WTC11 (cell line): Measurements from ENCODE around the gene STIP1. TPM values are rescaled to one million over a fixed set of nuclear protein-coding genes. Genes with fewer than 3 reads are reported as not detected.

Experiments used
- ATAC-seq: fragments of 200-7000 bp; cut with Tn5 transposase; 2 replicates; pipeline ENCODE4 v1.10.0; 2021; ENCODE audit warnings: mild to moderate bottlenecking, moderate library complexity
- CTCF ChIA-PET: fragments of 300-600 bp; sonication (Branson Sonifier 250); formaldehyde crosslinking; loops from one replicate; lab custom pipeline; 2021; ENCODE audit warnings: antibody characterized with exemption; lab: Charles Lee
- POLR2A ChIA-PET: fragments of 350-600 bp; sonication (Branson Sonifier 250); formaldehyde crosslinking; loops from one replicate; lab custom pipeline; 2021; ENCODE audit warnings: antibody characterized with exemption; lab: Charles Lee
- DNase-seq: peaks from one replicate; pipeline ENCODE4 v3.0.0; 2021; ENCODE audit warnings: low spot score
- H3K27ac Mint-ChIP-seq: 2 replicates; pipeline ENCODE4 v1.8.0; 2021; ENCODE audit warnings: mixed read lengths
- H3K27me3 Mint-ChIP-seq: 2 replicates; pipeline ENCODE4 v1.8.0; 2021; ENCODE audit warnings: low read depth, mild to moderate bottlenecking, moderate library complexity, mixed read lengths
- H3K36me3 Mint-ChIP-seq: 2 replicates; pipeline ENCODE4 v1.8.0; 2021; ENCODE audit warnings: mixed read lengths
- H3K4me1 Mint-ChIP-seq: 2 replicates; pipeline ENCODE4 v1.8.0; 2022; ENCODE audit warnings: mixed read lengths
- H3K4me3 Mint-ChIP-seq: 2 replicates; pipeline ENCODE4 v1.8.0; 2021; ENCODE audit warnings: mild to moderate bottlenecking, moderate library complexity, mixed read lengths
- H3K9me3 Mint-ChIP-seq: 2 replicates; pipeline ENCODE4 v1.8.0; 2021; ENCODE audit warnings: mixed read lengths
- E2F4 ChIP-seq: sonication (generic); formaldehyde crosslinking; IDR thresholded peaks from 2 replicates; pipeline ENCODE4 v1.8.1; 2022; ENCODE audit warnings: low read depth, mild to moderate bottlenecking, moderate library complexity, missing genetic modification reagents, borderline replicate concordance
- EMX1 ChIP-seq: fragments of 250-450 bp; sonication (Bioruptor Pico); IDR thresholded peaks from 2 replicates; pipeline ENCODE4 v1.8.0; 2021; ENCODE audit warnings: mild to moderate bottlenecking
- JUN ChIP-seq: sonication (generic); formaldehyde crosslinking; IDR thresholded peaks from 2 replicates; pipeline ENCODE4 v1.8.0; 2023; ENCODE audit warnings: mild to moderate bottlenecking, missing genetic modification reagents
- SMAD4 ChIP-seq: sonication (generic); formaldehyde crosslinking; IDR thresholded peaks from 2 replicates; pipeline ENCODE4 v1.8.0; 2022; ENCODE audit warnings: mild to moderate bottlenecking, missing genetic modification reagents
- ZBTB21 ChIP-seq: sonication (generic); formaldehyde crosslinking; IDR thresholded peaks from 2 replicates; pipeline ENCODE4 v1.8.1; 2023; ENCODE audit warnings: mild to moderate bottlenecking, missing genetic modification reagents, borderline replicate concordance
- ZNF219 ChIP-seq: sonication (generic); formaldehyde crosslinking; IDR thresholded peaks from 2 replicates; pipeline ENCODE4 v1.8.0; 2023; ENCODE audit warnings: missing genetic modification reagents, mild to moderate bottlenecking, borderline replicate concordance
- ZNF232 ChIP-seq: sonication (generic); formaldehyde crosslinking; IDR thresholded peaks from 2 replicates; pipeline ENCODE4 v1.8.0; 2022; ENCODE audit warnings: mild to moderate bottlenecking, missing genetic modification reagents
- ZNF396 ChIP-seq: fragments of 250-450 bp; sonication (Bioruptor Pico); IDR thresholded peaks from 2 replicates; pipeline ENCODE4 v1.8.0; 2021; ENCODE audit warnings: mild to moderate bottlenecking, moderate library complexity, borderline replicate concordance
- ZNF532 ChIP-seq: fragments of 250-450 bp; sonication (Bioruptor Pico); IDR thresholded peaks from 2 replicates; pipeline ENCODE4 v1.9.0; 2021; ENCODE audit warnings: mild to moderate bottlenecking, borderline replicate concordance
- total RNA-seq: library from RNA; stranded (reverse); gene quantifications from 3 replicates; pipeline ENCODE4 v1.2.3, GENCODE V29; 2021
- TF ChIP-seq, protein P1 (sequence below): fragments of 250-450 bp; sonication (Bioruptor Pico); IDR thresholded peaks from 2 replicates; pipeline ENCODE4 v1.9.0; 2021; ENCODE audit warnings: mild to moderate bottlenecking

STIP1 gene
- total RNA-seq, 1 experiment from 2014 or later, result 296 TPM

GRCh38 chr11:64206457-64207255 lies 20.7 kb downstream of the STIP1 start, which contains the start of gene FERMT3:
Gene FERMT3 (plus strand): TSS chr11:64206721. CDS start chr11:64207365, 644 bp downstream.
- POLR2A ChIA-PET, result interaction anchor here (0.6 to 1.5 kb wide), 4 partner anchors 13 to 36 kb away, joined by 3 to 4 read pairs (median 3); partner anchors contain the start of genes NUDT22 and TRPT1
- H3K27ac Mint-ChIP-seq, result no peak within 1 kb of the TSS

GRCh38 chr11:64207256-64208085 lies 21.5 kb downstream of the STIP1 start:
- Mint-ChIP-seq H3K9me3 (no peaks in the 10 kb centered on the region), H3K36me3 (peaks cover 25% of the 10 kb centered on the region), H3K4me1 (peaks cover 6% of the 10 kb centered on the region), H3K27me3 (no peaks in the 10 kb centered on the region), H3K27ac (no peak overlapping the region), H3K4me3 (no peak overlapping the region)
- DNase-seq, result no peak
- TF ChIP-seq E2F4, result no peak
- TF ChIP-seq ZBTB21 (CRISPR knock-in tag), result no peak
- TF ChIP-seq, protein P1, sequence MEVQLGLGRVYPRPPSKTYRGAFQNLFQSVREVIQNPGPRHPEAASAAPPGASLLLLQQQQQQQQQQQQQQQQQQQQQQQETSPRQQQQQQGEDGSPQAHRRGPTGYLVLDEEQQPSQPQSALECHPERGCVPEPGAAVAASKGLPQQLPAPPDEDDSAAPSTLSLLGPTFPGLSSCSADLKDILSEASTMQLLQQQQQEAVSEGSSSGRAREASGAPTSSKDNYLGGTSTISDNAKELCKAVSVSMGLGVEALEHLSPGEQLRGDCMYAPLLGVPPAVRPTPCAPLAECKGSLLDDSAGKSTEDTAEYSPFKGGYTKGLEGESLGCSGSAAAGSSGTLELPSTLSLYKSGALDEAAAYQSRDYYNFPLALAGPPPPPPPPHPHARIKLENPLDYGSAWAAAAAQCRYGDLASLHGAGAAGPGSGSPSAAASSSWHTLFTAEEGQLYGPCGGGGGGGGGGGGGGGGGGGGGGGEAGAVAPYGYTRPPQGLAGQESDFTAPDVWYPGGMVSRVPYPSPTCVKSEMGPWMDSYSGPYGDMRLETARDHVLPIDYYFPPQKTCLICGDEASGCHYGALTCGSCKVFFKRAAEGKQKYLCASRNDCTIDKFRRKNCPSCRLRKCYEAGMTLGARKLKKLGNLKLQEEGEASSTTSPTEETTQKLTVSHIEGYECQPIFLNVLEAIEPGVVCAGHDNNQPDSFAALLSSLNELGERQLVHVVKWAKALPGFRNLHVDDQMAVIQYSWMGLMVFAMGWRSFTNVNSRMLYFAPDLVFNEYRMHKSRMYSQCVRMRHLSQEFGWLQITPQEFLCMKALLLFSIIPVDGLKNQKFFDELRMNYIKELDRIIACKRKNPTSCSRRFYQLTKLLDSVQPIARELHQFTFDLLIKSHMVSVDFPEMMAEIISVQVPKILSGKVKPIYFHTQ (CRISPR knock-in tag), result no peak
- TF ChIP-seq EMX1 (CRISPR knock-in tag), result no peak
- no peak for TF ChIP-seq ZNF232 (CRISPR knock-in tag)
- no peak for TF ChIP-seq ZNF532
- no peak for TF ChIP-seq ZNF219 (CRISPR knock-in tag)
- no peak for TF ChIP-seq ZNF396 (CRISPR knock-in tag)
- no peak for TF ChIP-seq SMAD4 (CRISPR knock-in tag)
- no peak for ATAC-seq
- ChIA-PET CTCF (interaction anchor here (0.6 to 5.4 kb wide), 10 partner anchors 9 to 556 kb away, joined by 3 to 76 read pairs (median 5); partner anchors contain the start of genes FLRT1, NUDT22, PLCB3 and STIP1), POLR2A (interaction anchor here (1.5 kb wide), 1 partner anchor 12 kb away, joined by 4 read pairs; no protein-coding TSS in a partner anchor)

More at GRCh38 chr11:64206457-64207255, 20.7 kb downstream of the STIP1 start, which contains the start of gene FERMT3:
- Mint-ChIP-seq H3K9me3 (no peaks in the 10 kb centered on the region), H3K27me3 (no peaks in the 10 kb centered on the region), H3K4me1 (peaks cover 6% of the 10 kb centered on the region), H3K36me3 (peaks cover 30% of the 10 kb centered on the region), H3K4me3 (no peak within 1 kb of the TSS)
- CTCF ChIA-PET, result interaction anchor here (0.8 to 5.4 kb wide), 9 partner anchors 10 to 243 kb away, joined by 3 to 76 read pairs (median 5); partner anchors contain the start of genes FKBP2, NUDT22, PLCB3 and STIP1
- DNase-seq (no peak), ATAC-seq (no peak)
- TF ChIP-seq JUN, result no peak
